GM19023 (cell line): ENCODE results near the gene IL32.

Experiments
- ATAC-seq: cut with Tn5 transposase; IDR thresholded peaks from one replicate; pipeline ENCODE4 v1.9.1; 2021; ENCODE audit warnings: mild to moderate bottlenecking, moderate library complexity; ENCODE audit not compliant: unreplicated experiment

Gene IL32, protein sequence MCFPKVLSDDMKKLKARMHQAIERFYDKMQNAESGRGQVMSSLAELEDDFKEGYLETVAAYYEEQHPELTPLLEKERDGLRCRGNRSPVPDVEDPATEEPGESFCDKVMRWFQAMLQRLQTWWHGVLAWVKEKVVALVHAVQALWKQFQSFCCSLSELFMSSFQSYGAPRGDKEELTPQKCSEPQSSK

DNA sequence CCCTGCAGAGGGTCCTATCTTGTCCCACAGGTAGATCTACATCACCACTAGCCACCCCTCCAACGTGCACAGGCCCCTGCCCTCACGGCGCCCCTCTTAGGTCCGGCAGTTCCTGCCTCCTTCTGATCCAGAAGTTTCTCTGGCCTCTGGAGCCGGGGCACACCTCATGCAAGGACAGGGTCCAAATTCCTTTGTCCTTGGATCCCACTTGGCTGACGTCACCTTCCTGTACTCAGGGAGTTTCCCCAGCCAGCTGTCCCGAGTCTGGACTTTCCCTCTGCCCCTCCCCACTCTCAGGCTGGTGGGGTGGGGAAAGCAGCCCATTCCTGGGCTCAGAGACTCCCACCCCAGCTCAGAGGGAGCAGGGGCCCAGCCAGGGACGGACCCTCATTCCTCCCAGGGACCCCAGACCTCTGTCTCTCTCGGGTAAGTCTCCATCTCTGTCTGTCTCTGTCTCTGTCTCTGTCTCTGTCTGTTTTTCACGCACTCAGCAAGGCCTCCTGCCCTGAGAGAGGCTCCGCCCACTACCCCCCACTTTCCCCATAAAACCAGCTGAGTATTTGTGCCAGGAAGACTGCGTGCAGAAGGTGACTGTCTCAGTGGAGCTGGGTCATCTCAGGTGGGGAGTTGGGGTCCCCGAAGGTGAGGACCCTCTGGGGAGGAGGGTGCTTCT, at the start of gene IL32:
IL32 (plus strand) TSS at position 572 of the 673 bp plus-strand sequence. CDS start 172 bp downstream, outside the sequence.
- no peak for ATAC-seq

DNA sequence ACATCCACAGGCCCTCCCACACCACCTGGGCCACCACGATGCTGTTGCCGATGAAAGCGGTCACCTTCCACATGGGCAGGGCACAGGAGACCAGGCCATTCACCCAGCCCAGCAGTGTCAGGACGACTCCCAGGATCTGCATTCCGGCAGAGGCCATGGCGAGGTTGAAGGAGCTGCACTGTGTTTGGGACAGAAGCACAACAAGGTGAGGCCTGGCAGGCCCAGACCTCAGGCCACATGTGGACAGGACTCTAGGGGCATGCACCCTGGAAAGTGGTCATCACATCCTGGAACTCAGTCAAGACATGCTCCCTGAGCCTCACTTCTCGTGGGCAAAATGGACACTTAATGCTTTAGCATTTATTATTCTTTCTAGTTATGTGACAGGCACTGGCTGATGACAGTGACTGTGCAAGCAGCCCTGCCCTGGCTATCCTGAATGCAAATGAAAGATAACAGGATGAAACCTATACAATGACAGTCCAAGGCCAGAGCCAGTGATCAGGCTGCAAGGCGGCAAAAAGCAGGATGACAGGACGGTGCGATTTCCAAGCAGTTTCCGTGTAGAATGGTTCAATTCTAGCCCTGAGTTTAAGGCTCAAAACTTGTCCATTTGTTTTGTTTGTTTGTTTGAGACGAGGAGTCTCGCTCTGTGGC, 49.4 kb upstream of the IL32 start:
- ATAC-seq = no peak

DNA sequence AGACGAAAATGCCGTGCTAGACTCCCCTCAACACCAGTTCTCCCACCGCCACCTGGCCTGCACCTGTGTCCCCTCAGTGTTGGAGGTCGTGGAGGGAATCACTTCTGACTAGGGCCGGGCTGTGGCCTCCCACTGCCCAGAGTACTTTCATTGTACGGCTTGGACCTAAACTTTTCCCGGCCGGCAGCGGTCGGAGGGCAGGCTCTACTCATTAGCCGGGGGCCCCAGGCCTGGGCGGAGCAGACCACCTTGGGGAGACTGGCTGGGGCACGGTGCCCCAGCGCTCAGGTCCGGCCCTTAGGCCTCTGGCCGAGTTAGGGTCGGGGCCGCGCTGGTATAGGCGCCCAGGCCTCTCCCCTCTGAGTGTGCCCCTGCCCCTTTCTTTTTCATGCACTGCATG, 48.1 kb upstream of the IL32 start:
- no peak for ATAC-seq

DNA sequence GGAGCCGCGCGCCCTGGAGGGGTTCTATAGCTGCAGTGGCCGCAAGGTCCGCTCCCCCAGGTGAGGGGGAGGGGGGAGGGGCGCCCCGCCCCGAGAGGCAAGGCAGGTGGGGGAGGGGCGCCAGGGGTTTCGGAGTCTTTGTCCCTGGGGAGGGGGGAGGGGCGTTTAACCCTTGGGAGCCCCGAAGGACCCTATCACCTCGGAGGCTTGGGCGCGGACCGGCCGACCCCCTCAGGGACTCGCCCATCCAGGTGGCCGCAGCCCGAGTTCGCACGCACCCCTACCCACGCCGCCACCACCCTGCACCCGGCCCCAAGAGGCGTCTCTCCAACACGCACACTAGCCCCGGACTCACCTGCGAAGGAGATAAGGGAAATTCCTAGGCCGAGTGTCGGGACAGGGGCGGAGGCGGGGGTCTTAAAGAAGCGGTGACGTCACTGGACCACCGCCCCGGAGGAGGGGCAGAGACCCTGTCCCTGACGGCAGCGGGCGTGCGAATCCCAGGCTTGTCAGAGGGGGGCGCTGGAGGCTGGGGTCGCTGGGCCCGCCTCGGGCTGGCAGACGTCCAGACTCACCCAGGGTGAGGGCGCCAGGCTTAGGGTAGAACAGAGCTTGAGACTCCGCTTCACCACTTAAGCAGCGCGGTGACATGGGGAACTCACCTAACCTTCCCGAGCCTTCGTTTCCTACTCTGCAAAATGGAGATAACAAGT, 47.5 kb upstream of the IL32 start, which contains the start of gene CLDN6:
CLDN6 (minus strand) TSS at position 390 of the 713 bp plus-strand sequence. CDS start 2,162 bp downstream, outside the sequence.
- no peak for ATAC-seq

DNA sequence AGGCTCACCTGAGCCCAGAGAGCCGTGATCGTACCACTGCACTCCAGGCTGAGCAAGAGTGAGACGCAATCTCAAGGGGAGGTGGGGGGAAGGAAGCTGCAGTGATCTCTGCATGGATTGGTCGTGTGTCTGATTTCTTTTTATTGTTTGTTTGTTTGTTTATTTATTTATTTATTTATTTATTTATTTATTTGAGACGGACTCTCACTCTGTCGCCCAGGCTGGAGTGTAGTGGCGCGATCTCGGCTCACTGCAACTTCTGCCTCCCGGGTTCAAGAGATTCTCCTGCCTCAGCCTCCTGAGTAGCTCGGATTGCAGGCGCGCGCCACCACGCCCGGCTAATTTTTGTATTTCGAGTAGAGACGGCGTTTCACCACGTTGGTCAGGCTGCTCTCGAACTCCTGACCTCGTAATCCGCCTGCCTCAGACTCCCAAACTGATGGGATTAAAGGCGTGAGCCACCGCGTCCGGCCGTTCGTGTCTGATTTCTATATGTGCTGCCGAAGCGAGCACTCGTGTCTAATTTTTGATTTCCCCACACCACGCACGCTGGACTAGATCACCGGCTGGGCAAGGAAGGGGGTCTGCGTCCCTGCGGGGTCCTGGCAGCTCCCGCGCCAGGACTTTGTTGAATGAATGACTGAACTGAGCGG, 45.7 kb upstream of the IL32 start:
- ATAC-seq = no peak

DNA sequence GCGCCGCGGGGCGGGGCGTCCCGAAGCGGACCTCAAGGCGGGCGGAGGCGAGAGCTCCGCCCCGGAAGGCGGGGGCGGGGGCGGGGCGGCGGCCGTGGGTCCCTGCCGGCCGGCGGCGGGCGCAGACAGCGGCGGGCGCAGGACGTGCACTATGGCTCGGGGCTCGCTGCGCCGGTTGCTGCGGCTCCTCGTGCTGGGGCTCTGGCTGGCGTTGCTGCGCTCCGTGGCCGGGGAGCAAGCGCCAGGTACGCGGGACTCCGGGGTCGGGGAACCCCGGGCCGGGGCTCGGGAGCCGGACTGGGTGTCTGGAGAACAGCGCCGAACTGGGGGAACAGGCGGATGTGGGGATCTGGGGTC, 45.2 kb upstream of the IL32 start, which contains the start of gene TNFRSF12A:
TNFRSF12A (plus strand) TSS at position 122 of the 357 bp plus-strand sequence; CDS start at position 152, 30 bp downstream.
- ATAC-seq = peak; percentile 23

DNA sequence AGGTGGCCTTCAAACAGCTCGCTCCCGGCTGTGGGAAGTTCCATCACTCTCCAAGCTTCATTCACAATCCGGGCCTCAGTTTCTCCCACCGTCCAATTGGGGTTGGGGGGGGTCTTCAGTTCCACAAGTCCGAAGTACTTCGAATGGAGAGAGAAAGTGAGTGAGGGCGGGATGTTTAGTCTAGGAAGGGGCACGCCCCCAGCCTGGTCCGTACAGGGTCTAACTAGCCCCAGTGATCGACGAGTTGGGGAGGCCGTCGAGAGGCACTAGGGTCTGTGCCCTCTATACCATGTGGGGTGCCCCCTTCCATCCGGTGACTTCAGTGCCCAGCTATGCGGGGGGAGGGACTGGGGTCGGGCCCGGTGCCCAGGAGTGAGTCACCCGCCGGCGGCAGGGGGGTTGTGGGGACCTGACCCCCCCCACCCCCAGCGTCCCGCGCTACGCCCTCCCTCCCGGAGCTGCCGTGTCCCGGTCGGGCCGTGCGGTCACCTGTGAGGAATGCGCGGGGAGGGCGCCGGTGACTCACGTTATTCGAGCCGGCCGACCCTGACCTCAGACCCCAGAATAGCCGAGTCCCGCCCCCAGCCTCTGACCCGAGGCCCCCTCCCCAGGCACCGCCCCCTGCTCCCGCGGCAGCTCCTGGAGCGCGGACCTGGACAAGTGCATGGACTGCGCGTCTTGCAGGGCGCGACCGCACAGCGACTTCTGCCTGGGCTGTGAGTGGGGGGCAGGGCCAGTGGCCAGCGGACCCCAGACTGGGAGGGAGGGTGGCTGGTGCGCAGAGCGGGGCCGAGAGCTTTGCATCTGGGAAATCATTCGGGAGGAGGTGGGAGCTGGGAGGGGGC, 44.6 kb upstream of the IL32 start:
- ATAC-seq = no peak

DNA sequence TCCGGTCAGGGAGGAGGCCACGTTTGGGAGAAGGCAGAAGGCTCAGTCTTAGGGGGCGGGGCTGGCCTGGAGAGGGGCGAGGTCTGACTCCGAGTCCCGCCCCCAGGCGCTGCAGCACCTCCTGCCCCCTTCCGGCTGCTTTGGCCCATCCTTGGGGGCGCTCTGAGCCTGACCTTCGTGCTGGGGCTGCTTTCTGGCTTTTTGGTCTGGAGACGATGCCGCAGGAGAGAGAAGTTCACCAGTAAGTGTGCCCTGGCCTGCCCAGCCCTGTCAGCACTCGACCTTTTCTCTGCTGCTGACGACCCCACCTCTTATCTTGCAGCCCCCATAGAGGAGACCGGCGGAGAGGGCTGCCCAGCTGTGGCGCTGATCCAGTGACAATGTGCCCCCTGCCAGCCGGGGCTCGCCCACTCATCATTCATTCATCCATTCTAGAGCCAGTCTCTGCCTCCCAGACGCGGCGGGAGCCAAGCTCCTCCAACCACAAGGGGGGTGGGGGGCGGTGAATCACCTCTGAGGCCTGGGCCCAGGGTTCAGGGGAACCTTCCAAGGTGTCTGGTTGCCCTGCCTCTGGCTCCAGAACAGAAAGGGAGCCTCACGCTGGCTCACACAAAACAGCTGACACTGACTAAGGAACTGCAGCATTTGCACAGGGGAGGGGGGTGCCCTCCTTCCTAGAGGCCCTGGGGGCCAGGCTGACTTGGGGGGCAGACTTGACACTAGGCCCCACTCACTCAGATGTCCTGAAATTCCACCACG, 43.8 kb upstream of the IL32 start:
- no peak for ATAC-seq

DNA sequence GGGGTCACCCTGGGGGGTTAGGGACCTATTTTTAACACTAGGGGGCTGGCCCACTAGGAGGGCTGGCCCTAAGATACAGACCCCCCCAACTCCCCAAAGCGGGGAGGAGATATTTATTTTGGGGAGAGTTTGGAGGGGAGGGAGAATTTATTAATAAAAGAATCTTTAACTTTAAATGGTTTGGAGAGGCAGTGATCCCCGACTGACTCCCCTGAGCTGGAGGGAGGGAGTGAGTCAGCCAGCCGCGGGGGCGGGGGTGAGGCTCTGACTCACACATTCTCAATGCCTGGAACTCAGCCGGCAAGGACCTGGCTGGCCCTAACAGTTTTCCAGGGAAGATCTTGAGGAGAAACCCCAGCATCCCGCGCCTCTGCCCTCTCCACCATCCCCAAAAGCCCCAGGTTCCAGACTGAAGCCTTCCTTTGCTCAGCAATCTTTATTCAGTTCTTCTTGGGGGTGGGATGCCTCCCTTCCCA, 43.2 kb upstream of the IL32 start:
- ATAC-seq = no peak

DNA sequence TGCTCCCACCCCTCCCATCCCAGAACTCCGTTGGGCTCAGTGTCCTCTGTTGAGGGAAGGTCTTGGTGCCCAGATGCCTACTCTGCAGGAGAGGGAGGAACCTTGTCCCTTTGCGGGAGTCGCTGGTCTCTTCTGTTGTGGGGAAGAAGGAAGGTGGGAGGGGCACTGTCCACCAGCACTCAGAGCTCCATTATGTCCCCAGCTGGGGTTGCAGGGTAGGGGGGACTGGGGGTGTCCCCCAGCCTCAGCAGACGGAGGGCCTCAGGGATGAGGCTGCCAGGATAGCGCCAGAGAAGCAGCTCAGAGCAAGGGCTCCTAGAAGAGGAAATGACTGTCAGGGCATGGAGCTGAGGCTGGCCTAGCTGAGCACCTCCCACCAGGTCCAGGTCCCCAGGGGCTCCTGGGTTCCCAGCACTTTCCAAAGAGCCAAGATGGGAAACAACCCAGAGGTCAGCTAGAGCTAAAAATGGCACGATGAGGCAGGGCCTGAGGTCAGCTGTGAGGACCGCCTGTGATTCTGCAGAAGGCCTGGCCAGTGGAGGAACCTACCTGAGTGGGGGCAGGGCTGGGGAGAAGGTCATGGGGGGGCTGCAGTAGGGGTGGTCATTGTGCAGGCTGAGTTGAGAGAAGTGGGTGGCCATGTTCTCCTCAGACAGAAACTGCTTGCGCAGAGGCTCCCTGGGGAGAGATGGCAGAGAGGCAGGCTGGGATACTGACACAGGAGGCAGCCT, 42.6 kb upstream of the IL32 start:
- ATAC-seq = no peak

DNA sequence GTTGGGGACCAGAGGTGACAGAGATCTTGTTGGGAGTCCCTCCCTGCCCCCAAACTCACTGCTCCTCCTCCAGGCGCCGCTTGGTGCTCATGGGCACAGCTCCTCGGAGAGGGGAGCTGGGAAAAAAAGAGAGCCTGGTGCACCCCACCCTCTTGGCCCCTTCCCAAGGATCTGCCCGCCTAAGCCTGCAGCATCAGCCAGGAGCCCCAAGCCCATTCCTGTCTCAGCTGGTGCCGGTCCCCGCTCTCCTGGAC, 42.1 kb upstream of the IL32 start:
- ATAC-seq = no peak

DNA sequence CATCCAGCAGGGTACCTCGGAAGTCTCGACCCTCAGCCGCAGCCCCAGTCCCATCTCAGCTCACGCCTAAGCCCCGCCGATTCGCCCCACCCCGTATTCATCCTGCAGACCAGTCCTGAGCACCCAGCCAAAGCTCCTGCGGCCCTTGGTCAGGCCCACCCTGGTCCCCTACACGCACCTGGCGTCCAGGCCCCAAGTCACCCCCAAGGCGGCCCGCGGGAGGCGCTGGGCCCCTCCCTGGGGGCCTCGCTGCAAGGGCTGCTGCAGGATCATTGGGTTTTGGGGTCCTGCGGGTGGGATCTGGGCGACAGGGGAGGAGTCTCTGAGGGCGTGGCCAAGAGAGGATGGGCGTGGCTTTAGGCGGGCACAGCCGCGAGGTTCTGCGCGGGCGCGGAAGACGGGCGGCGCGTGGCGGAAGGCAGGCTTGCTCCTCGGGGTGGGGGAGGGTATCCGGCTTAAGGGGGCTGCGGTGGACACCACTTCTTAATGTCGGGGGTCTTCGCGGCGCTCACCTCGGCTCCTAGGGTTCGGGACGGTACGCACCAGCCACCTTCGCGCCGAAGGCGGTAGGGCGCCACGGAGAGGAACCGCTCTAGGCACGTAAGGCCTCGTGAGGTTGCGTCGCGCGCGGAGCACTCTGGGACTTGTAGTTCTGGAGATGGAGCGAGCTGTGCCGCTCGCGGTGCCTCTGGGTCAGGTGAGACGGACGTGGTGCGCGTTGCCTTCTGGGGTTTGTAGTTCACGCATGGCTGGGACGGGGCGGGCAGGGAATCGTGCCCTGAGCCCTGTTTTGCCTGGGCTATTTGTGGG, 41.6 kb upstream of the IL32 start, which contains the start of the genes HCFC1R1 and THOC6:
HCFC1R1 (minus strand) TSS at position 274 of the 810 bp plus-strand sequence; CDS start at position 273, 1 bp downstream.
THOC6 (plus strand) TSS at position 367 of the 810 bp plus-strand sequence; CDS start at position 659, 292 bp downstream.
- peak; percentile 73 for ATAC-seq

DNA sequence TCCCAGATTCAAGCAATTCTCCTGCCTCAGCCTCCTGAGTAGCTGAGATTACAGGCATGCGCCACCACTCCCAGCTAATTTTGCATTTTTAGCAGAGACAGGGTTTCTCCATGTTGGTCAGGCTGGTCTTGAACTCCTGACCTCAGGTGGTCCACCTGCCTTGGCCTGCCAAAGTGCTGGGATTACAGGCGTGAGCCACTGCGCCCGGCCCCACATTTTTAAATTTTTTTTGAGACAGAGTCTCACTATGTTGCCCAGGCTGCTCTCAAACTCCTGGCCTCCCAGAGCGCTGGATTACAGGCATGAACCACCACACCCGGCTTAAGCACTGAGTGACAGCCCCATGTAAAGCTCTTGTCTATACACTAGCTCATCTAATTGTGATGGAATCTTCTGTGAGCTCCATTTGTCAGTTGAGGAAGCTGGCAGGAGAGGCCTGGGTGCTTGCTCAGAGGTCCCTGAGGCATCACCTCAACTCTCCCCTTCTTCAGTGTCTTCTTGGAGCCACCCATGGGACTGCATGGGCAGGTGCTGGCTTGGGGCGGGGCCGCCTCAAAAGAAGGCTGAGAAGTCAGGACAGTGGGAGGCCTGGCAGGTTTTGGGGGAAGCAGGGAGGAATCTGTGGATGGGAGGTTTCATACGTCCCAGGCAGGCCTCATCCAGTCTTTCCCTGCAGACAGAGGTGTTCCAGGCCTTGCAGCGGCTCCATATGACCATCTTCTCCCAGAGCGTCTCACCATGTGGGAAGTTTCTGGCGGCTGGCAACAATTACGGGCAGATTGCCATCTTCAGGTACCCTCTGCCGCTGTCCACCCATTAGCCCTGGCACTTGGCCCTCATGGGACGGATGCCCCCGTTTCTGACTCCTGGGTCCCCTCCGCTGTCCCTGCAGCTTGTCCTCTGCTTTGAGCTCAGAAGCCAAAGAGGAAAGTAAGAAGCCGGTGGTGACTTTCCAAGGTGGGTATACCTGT, 40.1 kb upstream of the IL32 start:
- no peak for ATAC-seq

DNA sequence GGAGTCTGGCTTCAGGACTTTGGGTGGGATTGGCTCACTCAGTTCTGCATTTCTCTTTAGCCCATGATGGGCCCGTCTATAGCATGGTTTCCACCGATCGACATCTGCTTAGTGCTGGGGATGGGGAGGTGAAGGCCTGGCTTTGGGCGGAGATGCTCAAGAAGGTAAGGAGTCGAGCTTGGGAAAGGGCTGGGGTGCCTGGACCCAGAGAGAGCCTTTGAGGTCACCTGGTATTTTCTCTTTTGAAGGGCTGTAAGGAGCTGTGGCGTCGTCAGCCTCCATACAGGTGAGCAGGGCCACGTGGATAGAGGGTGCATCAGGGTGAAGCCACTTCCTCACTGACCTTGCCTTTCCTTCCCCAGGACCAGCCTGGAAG, 39.4 kb upstream of the IL32 start:
- ATAC-seq = no peak

DNA sequence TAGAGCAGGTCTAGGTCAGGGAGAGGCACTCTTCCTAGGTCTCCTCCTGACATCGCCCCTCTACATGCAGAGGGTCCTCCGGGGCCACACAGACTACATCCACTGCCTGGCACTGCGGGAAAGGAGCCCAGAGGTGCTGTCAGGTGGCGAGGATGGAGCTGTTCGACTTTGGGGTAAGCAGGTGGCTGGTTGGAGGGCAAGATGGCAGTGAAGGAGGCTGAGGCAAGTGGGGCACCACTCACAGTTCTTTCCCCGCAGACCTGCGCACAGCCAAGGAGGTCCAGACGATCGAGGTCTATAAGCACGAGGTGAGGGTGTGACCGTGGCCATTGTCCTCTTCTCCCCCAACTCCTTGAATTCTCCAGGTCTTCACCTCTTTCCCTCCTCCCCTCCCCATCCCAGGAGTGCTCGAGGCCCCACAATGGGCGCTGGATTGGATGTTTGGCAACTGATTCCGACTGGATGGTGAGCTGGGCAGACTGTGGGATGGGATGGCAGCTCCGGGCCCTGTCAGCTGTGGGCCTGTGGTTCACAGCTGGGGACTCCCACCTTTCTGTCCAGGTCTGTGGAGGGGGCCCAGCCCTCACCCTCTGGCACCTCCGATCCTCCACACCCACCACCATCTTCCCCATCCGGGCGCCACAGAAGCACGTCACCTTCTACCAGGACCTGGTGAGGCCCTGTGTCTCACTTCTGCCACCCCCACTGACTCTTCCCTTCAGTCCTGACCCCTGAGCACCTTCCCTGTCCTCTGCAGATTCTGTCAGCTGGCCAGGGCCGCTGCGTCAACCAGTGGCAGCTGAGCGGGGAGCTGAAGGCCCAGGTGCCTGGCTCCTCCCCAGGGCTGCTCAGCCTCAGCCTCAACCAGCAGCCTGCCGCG, 38.6 kb upstream of the IL32 start:
- ATAC-seq = no peak

DNA sequence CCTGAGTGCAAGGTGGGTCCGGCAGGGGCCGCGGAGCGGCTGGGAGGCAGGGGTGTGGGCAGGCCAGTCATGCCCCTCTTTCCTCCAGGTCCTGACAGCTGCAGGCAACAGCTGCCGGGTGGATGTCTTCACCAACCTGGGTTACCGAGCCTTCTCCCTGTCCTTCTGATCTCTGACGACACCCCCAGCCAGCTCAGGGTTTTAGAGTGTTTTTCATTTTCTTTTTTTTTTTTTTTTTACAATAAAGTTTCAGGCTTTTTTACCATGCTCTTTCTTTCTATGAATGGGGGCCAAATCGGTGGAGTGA, 38.0 kb upstream of the IL32 start:
- ATAC-seq = no peak
